Measurements from ENCODE around the gene FHOD3.
A peak's percentile ranks its signal among the peaks of the same experiment; 100 is the strongest.
"Not testable (repeated sequence)": the region's sequence is repeated elsewhere in the genome, so short reads cannot be mapped to it uniquely, and the experiment has no call there.

The FHOD3 gene

DNA sequence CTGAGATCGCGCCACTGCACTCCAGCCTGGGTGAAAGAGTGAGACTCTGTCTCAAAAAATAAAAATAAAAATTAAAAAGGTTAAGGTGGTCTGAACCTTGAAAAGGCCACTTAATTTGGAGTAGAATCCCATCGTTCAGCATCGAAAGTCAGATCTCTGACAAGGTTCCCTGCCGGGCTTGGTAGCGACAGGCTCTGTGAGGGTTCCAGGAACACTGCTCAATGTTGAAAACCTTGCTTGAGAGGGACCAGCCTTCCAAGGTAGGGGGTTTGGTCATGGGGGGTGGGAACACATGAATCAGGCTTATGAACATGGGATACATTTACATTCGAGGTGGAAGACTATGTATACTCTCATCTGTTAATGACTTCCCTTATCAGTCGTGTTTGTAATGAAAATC lies 232.2 kb downstream of the FHOD3 start:
- no peak for DNase-seq

DNA sequence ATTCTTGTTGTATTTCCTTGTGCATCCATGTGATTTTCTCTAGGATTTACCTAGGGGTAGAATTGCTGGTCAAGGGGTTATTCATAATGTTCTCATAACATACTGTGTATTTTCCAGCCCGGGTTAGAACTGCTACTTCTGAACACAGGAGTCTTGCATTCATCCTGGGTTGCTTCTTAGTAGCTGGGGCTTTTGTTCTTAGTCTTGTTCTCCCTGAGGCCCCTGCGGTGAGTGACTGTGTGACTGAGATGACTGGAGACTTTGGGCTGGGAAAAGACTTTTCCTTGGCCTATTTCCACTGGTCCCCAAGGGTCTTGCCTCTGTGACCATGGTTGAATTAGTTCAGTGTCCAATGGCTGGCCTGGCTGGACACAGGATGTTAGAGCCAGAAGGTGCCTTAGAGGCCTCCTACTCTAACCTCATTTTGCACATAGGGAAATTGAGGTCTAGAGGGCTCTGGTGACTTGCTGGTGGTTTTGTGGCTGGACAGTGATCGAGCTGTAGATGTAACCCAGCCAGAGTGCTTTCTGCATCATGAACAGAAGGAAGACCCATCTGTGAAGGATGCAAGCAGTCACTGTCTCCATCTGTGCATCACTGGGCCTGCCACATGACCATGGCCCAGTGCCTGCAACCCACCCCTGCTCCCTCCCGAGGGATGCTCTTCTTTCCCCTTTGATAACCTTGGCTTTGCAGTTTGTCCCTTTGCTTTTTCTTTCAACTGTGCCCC lies 233.3 kb downstream of the FHOD3 start:
- DNase-seq, result no peak

DNA sequence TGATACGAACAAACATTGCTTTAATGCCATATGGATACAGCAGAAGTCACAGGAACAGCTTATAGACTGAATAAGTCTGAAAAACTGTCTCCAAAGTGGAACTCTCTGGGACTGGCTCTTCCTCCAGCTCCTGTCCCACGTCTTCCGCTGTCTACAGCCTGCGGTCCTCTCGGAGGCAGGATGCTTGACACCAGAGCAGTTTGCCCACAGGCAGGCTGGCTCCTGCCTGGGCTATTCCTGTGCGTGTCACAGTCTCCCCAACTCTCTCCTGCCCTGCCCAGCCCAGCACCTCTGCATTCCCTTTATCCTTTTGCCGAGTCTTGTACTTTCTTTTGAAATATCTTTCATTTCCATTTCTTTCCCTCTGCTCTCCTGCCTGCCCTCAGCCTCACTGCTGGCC lies 234.1 kb downstream of the FHOD3 start:
- no peak for DNase-seq

DNA sequence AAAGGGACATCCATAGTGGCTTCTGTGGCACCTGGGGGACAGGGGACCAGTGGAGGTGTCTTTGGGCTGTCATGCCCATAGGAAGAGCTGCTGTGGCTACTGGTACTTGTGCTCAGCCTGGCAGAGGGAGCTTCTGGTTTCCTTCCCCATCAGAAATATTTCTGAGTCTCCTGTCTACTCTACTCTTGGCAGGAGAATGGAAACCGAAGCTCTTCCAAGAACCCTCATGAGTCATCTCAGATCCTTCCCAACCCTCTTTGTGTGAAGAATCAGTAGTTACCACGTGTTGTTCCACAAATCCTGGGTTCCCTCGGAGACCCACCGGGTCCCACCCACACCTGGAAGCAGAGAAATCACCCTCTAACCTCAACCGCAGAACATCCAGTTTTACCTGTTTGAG lies 234.9 kb downstream of the FHOD3 start:
- DNase-seq, result no peak

DNA sequence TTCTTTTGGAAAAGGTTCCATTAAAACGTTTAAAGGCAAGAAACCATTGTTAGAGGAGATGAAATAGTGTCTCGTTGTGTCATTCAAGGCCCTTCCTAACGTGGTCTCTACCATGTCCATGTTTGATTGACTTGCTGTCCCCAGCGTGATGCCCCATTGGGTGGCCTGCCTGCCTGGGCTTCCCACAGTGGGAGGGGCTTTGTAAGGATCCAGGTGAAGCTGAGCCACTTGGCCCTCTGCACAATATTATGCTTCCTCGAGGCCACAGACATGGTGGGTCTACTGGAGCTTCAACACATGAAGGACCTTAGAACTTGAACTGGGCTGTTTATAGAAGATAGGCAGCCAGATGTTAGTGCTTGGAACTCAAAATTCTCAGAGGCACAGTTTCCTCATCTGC lies 235.3 kb downstream of the FHOD3 start:
- no peak for DNase-seq

GRCh38 chr18:36533446-36534153 lies 236.1 kb downstream of the FHOD3 start:
- no peak for DNase-seq

DNA sequence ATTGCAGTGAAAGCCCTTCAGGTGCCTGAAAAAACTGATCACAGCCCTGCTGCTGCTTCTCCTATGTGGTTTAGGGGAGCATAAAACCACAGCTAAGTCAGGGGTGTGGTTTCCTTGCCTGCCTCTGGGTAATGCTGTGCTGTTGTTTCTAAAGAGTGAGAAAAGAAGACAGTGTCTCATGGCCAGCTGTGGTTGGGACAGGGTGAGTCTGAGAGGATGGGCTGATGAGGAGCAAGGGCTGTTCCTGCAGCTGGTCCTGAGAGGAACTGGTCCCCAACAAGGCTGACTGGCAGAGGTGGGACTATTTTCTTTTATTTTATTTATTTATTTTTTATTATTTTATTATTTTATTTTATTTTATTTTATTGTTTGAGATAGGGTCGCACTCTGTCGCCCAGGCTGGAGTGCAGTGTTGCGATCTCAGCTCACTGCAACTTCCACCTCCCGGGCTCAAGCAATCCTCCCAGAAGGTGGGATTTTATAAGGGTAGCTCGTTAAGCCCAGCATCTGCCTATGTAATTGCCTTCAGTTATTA lies 236.7 kb downstream of the FHOD3 start:
- no peak for DNase-seq

GRCh38 chr18:36535202-36535935 lies 237.9 kb downstream of the FHOD3 start:
- no peak for DNase-seq

DNA sequence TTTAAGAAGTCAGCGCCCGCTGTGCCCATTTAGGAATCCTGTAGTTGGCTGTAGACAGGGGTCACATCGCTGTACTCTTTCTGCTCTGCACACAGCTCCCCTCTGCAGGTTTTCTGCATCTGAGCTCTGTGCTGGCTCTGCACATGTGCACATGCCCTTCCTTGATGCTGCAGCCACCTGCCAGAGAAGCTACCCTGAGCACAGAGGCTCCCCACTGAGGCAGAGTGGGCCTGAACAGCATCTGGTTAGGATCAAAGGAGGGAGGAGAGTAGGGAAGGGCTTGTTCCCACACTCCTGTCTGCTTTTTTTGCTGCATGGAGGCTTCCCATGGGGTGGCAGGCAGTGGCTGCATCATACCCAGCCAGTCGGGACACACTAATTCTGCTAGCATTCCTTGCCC lies 238.9 kb downstream of the FHOD3 start:
- no peak for DNase-seq

DNA sequence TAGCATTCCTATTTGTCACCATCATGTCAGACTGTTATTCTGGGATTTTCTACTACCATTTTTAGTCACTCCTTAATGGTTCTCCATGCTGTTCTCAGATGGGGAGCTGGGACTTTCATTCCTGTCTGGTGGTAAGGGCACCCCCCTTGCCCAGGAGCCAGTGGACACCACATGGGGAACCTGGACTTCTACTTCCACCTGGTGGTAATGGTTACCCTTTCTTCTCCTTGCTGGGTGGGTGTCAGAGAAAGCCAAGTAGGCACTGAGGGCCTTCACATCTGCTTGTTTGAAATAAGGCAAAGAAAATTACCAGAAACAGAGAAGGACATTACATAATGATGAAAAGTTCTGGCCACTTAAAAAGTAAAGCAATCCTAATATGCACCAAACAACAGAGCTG lies 239.8 kb downstream of the FHOD3 start:
- no peak for DNase-seq

DNA sequence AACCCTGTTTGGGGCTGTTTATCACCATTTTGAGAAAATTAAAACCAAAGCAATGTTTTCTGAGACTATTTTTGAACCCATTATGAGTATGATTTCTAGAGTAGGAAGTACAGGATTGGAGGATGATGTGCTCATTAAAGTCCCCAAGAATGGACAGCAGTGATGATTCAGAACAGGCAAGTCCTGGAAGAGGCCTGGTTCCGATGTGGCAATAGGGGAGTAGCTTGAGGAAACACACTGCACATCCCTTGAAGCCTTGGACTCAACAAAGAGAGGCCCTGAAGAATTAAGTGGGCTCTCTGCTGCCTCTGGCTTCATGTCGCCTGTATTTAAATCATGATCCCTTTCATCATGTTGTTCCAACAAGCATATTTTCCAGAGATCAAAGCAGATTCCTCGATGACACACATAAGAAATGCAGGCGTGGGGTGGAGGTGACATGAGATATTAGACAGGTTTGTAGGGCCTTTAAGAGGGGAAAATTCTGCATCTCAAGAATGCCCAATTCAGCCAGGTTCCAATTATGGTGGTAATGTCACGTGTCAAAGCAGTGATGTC lies 242.2 kb downstream of the FHOD3 start:
- no peak for DNase-seq

GRCh38 chr18:36543030-36543429 lies 245.5 kb downstream of the FHOD3 start:
- DNase-seq, result no peak

DNA sequence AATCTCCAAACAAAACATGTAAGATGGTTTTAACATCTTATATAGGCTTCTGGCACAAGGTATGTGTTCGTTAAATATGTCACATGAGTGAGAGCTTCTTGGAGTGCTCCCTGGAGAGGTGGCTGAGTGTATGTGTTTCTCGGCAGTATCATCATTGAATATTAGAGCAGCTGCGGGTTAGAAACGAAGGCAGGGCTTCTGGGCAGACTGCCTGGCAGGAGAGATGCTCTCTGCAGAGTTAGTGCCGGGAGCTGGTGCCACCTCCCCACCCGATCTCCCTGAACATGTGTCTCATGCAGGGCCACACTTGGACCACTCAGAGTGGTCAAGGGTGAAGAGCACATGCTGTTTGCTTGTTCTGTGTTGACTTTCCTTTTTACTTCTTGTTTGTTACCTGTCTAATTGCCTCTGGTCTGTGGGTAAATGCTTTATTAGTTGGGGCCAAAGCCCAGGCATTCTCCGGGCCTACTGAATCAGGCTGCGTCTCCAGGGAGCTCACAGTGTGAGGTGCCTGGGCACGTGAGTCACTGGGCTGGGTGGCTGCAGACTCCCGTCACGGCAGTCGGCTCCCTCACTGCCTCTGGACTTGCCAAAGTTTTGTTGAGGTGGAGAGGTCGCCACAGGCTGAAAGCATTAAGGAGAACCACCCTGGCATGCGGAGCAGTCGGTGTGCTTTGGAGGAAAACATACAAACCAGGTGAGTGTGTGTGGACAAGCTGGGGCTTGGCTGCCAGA lies 246.6 kb downstream of the FHOD3 start:
- peak; percentile 87 for DNase-seq

GRCh38 chr18:36545821-36546427 lies 248.4 kb downstream of the FHOD3 start:
- no peak for DNase-seq

DNA sequence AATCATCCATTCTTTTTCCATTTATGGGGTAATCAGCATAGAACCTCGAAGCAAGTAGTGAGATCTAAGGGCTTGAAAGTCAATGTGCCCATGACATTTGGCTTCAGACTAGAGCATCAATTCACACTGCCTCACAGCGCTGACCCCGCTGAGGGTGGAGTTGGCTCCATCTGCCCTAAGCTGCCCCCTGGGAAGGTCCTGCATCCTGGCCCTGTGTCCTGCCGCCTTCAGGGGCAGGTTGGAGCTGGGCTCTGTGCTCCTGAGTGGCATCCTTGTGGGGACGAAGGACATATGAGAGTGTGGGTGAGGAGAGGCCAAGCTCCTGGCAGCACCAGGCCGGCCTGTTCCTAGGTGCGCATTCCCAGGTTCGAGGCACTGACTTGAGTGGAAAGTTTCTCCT lies 249.4 kb downstream of the FHOD3 start:
- DNase-seq, result no peak

- DNase-seq, result no peak
These were observed 250.0 kb downstream of the FHOD3 start for GRCh38 chr18:36547544-36547943.

DNA sequence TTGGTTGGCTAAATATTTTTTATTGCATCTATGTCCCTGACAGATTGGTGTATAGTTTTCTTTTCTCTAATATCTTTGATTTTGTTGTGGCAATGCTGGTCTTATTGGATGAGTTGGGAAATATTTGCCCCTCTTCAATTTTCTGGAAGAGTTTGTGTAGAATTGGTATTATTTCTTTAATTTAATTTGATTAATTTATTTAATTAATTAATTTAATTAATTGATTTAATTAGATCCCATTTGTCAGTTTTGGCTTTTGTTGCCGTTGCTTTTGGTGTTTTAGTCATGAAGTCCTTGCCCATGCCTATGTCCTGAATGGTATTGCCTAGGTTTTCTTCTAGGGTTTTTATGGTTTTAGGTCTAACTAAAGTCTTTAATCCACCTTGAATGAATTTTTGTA lies 253.8 kb downstream of the FHOD3 start:
- DNase-seq, result not testable (repeated sequence)

- no peak for DNase-seq
These were observed 260.7 kb downstream of the FHOD3 start for GRCh38 chr18:36558234-36558633.

DNA sequence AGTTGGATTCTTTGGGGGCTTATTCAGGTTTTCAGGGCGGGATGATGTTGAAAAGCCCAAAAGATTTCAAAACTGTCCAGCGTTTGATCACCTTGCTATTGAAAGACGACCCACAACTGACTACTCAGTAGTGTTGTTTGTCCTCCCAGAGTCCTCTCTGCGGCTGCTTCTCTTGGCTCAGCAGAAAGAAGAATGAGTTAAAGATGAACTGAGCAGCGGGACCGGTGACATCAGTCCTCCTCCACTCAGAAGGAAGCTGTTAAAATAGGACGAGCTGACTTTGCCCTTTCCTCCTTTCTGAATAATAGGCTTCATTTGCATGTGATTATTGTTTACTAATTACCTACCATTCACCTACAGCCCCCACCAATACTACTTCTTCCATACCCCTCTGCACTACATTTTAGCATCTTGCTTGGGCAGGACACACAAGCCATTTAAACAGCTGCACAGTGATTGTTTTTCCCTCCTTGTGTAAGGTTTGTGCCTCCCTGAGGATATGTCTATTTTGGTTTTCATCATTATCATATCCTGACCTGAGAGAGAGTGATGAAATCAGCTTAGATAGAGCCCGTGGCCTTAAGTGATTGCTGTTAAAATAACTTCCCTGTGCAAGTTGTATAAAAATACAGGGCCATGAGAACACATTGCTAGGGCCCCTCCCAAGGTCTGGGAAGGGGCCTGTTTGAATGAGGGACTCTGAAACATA lies 261.8 kb downstream of the FHOD3 start:
- DNase-seq, result no peak

DNA sequence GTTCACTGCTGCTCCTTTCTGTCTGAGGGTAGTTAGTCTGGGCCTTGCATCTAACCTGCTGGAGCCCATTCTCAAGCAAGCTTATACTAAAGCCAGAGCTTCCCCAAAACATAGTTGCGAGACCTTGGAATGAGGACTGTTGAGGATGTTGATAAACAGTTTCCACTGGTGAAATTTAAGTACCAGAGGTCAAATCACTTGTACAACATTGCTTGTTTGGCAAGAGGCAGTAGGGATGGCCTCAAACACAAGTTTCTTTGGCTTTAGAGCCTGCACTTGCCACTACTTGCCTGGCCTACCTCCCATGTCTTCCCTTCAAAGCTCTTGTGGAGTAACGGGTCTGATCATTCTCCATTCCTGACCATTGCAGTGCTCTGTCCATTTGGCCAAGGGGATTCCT lies 262.7 kb downstream of the FHOD3 start:
- DNase-seq, result peak; percentile 39

DNA sequence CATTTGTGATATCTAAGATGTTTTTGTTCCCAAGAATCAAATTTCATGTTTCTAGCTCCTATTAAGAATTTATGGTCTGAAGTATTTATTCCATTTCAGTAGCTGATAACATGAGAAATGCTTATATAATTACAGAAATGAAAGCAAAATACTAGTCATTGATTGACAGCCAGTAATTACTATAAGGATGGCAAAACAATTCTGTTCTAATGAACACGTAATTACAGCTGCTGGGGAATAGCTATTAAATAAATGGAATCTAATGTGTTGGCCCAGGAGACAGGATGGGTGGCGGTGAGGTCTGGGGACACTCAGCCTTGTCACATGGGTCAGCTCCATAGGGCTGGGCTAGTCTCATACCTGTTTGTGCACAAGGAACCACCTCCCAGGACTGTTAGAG lies 263.5 kb downstream of the FHOD3 start:
- peak; percentile 97 for DNase-seq

DNA sequence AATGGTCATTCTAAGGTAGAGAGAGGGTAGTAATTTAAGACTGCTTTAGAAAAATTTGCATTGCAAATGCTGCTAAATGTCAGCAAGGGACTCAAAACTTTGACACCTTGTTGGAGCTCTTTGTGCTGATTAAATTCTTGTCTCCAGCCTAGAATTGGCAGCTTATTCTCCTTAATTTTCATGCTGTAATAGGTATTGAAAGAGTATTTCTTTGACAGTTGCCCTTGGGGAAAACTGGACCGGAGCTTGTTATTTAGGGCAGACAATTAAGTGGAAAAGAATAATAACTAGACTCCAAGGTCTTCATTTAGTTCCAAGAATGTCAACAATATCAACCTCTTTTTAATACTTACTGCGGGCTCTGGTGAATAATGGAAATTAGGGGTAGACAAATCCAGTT lies 267.3 kb downstream of the FHOD3 start:
- no peak for DNase-seq

All from NCI-H1105 treated with DMSO at 0.1 percent for 48 hours (cell line).